Measurements from ENCODE around the gene ADAMTS2. TPM values are rescaled to one million over a fixed set of nuclear protein-coding genes. Genes with fewer than 3 reads are reported as not detected.

The ADAMTS2 gene
- total RNA-seq, 1 experiment from 2014 or later = 3.9 TPM

DNA sequence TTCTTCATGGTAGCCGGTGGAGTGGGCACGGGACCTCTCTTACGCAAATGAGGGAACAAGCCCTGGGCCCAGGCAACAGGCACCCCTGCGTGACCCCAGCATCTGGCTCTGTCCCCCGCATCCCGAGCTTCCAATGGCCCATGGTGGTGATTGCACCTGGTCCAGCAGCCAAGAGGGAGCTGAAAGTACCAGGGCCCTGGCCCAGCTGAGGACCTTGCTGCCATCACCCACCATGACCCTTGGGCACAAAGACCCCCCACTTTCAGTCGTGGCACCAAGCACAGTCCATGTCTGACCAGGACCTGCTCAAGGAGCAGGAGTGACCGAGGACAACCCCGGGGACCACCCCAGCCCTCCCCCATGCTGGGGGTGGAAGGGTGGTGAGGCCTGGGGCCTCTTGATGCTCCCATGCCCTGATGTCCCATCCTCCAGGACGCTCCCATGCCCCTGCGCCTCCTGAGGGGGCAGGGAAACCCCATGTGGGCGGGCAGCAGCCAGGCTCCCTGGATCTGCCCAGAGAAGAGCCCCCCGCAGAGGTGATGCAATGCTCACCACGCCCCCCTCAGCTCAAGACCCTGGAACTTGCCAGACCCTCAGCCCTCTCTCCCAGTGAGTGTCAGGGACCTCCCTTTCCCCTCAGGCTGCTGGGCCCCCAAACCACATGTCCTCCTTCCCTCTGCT, 123.9 kb downstream of the ADAMTS2 start:
- Histone ChIP-seq H4K20me1 (ENCODE audit: insufficient read depth) (no peaks in the 10 kb centered on the region), H3K4me1 (ENCODE audit: control insufficient read depth in 1 of 2, insufficient read depth in 2 of 2, low read length in 2 of 2) (no peaks in the 10 kb centered on the region), H3K4me3 (replicated peaks in 1 of 2; ENCODE audit: low read depth in 1 of 2, low read length in 2 of 2) (no peak overlapping the region), H3K9me3 (ENCODE audit: control insufficient read depth in 1 of 2, insufficient read depth in 1 of 2, low read depth in 1 of 2, low read length in 2 of 2) (no peaks in the 10 kb centered on the region), H3K9me2 (ENCODE audit: insufficient read depth) (no peaks in the 10 kb centered on the region), H3K27me3 (ENCODE audit: insufficient read depth, low read length) (no peaks in the 10 kb centered on the region), H3K79me2 (ENCODE audit: insufficient read depth, low read length) (no peaks in the 10 kb centered on the region), H3K4me2 (ENCODE audit: low read length) (no peak overlapping the region), H3K9ac (ENCODE audit: low read length) (no peak overlapping the region), H3K36me3 (ENCODE audit: control insufficient read depth in 1 of 2, insufficient read depth in 2 of 2, low read length in 2 of 2) (no peaks in the 10 kb centered on the region), H2AFZ (ENCODE audit: low read depth, low read length, poor library complexity, severe bottlenecking) (no peak overlapping the region), H3K27ac (ENCODE audit: low read depth, low read length) (no peak overlapping the region)
- ATAC-seq (no peak), DNase-seq (ENCODE audit: low read depth, low spot score) (no peak)
- intact Hi-C loops (cut with micrococcal nuclease) = no loop called here
- no peak for TF ChIP-seq ELF1 (IDR thresholded peaks at IDR 0.05; ENCODE audit: borderline replicate concordance, low read depth)
- no peak for TF ChIP-seq JUND (IDR thresholded peaks at IDR 0.05)
- TF ChIP-seq, protein P1, sequence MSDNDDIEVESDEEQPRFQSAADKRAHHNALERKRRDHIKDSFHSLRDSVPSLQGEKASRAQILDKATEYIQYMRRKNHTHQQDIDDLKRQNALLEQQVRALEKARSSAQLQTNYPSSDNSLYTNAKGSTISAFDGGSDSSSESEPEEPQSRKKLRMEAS (IDR thresholded peaks at IDR 0.05) = no peak
- TF ChIP-seq, protein P2, sequence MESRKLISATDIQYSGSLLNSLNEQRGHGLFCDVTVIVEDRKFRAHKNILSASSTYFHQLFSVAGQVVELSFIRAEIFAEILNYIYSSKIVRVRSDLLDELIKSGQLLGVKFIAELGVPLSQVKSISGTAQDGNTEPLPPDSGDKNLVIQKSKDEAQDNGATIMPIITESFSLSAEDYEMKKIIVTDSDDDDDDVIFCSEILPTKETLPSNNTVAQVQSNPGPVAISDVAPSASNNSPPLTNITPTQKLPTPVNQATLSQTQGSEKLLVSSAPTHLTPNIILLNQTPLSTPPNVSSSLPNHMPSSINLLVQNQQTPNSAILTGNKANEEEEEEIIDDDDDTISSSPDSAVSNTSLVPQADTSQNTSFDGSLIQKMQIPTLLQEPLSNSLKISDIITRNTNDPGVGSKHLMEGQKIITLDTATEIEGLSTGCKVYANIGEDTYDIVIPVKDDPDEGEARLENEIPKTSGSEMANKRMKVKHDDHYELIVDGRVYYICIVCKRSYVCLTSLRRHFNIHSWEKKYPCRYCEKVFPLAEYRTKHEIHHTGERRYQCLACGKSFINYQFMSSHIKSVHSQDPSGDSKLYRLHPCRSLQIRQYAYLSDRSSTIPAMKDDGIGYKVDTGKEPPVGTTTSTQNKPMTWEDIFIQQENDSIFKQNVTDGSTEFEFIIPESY (IDR thresholded peaks at IDR 0.05; ENCODE audit: extremely low read depth, insufficient replicate concordance, low read length) = no peak
- TF ChIP-seq EGR1 (IDR thresholded peaks at IDR 0.05; ENCODE audit: low read depth) = no peak
- no peak for TF ChIP-seq EZH2 (IDR thresholded peaks at IDR 0.05)
- TF ChIP-seq SIN3A (IDR thresholded peaks at IDR 0.05; ENCODE audit: low read depth) = no peak
- TF ChIP-seq, protein P3, sequence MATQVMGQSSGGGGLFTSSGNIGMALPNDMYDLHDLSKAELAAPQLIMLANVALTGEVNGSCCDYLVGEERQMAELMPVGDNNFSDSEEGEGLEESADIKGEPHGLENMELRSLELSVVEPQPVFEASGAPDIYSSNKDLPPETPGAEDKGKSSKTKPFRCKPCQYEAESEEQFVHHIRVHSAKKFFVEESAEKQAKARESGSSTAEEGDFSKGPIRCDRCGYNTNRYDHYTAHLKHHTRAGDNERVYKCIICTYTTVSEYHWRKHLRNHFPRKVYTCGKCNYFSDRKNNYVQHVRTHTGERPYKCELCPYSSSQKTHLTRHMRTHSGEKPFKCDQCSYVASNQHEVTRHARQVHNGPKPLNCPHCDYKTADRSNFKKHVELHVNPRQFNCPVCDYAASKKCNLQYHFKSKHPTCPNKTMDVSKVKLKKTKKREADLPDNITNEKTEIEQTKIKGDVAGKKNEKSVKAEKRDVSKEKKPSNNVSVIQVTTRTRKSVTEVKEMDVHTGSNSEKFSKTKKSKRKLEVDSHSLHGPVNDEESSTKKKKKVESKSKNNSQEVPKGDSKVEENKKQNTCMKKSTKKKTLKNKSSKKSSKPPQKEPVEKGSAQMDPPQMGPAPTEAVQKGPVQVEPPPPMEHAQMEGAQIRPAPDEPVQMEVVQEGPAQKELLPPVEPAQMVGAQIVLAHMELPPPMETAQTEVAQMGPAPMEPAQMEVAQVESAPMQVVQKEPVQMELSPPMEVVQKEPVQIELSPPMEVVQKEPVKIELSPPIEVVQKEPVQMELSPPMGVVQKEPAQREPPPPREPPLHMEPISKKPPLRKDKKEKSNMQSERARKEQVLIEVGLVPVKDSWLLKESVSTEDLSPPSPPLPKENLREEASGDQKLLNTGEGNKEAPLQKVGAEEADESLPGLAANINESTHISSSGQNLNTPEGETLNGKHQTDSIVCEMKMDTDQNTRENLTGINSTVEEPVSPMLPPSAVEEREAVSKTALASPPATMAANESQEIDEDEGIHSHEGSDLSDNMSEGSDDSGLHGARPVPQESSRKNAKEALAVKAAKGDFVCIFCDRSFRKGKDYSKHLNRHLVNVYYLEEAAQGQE (IDR thresholded peaks at IDR 0.05; ENCODE audit: low read depth) = no peak
- no peak for TF ChIP-seq SP1 (IDR thresholded peaks at IDR 0.05; ENCODE audit: low read depth)
- no peak for TF ChIP-seq SRF (IDR thresholded peaks at IDR 0.05; ENCODE audit: low read depth)
- no peak for TF ChIP-seq TCF7L2 (IDR thresholded peaks at IDR 0.05; ENCODE audit: borderline replicate concordance, extremely low read depth, insufficient read depth, insufficient read length)
- no peak for TF ChIP-seq CBX3 (IDR thresholded peaks at IDR 0.05; ENCODE audit: low read depth)
- TF ChIP-seq EZH2phosphoT487 (IDR thresholded peaks at IDR 0.05; ENCODE audit: borderline replicate concordance) = no peak
- no peak for TF ChIP-seq ZFX (IDR thresholded peaks at IDR 0.05)
- TF ChIP-seq POLR2AphosphoS5 (IDR thresholded peaks at IDR 0.05; ENCODE audit: low read depth, low read length) = no peak
- TF ChIP-seq CEBPB (IDR thresholded peaks at IDR 0.05; ENCODE audit: low read depth) = no peak
- TF ChIP-seq ZNF274 (IDR thresholded peaks at IDR 0.05; ENCODE audit: low read depth, low read length) = no peak
- TF ChIP-seq, protein P4, sequence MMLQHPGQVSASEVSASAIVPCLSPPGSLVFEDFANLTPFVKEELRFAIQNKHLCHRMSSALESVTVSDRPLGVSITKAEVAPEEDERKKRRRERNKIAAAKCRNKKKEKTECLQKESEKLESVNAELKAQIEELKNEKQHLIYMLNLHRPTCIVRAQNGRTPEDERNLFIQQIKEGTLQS (IDR thresholded peaks at IDR 0.05) = no peak
- no peak for TF ChIP-seq RAD21 (IDR thresholded peaks at IDR 0.05; ENCODE audit: low read depth)
- CTCF ChIA-PET = no interaction called here
- POLR2A ChIA-PET = no interaction called here
- RAD21 ChIA-PET (ENCODE audit: low non-redundant PET in 1 of 2, low total read pairs in 2 of 2, uncharacterized antibody in 2 of 2, unreplicated experiment in 2 of 2) = no interaction called here
- BruUV-seq (replicated peaks) = no TSS peak

Data from HCT116 (cell line).